SH-SY5Y (cell line): ENCODE data around the gene EPS15.

Experiments used
- GATA2 ChIP-seq: IDR thresholded peaks from 2 replicates; pipeline ENCODE4 v1.6.1; 2011; ENCODE audit warnings: mild to moderate bottlenecking, low read depth, low read length
- GATA3 ChIP-seq: IDR thresholded peaks from 2 replicates; pipeline ENCODE4 v1.6.1; 2011; ENCODE audit warnings: low read depth, mild to moderate bottlenecking, low read length, moderate library complexity

DNA sequence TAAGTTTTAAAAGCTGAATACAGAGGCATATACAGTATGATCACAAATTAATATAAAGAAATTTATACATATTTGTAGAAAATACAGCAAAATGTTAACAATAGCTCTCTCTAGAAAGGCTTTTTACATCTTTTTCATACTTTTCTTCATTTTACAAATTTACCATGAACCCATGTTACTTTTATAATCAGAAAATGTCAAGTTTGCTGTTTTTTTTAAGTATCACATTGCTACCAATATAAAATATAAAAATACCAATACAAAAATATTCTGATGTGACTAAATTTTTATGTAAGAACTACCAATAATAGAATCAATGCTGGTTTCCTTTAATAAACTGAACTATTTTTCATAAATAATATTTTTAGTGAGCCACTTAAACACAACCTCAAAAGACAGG is 104.3 kb downstream of the EPS15 start:
- no peak for TF ChIP-seq GATA2
- no peak for TF ChIP-seq GATA3
